Measurements from ENCODE around the gene C3orf49. TPM values are rescaled to one million over a fixed set of nuclear protein-coding genes. Genes with fewer than 3 reads are reported as not detected.

The C3orf49 gene
- total and polyA plus RNA-seq, 2 of the 13 experiments (the other 11 are each of a cell fraction or from before 2014, with no cell fraction given): not detected

DNA sequence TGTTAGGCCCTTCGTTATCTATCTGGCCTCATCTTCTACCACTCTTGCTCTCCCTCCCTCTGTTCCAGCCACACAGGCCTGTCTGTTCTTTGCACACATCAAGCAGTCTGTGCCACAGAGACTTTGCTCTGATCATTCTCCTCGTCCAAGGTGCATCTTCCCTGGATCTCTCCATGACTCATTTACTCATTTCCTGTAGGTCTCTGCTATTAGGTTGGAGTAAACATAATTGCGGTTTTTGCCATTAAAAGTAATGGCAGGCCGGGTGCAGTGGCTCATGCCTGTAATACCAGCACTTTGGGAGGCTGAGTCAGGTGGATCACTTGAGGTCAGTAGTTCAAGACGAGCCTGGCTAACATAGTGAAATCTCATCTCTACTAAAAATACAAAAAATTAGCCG lies 9.5 kb upstream of the C3orf49 start (continued):
- TF ChIP-seq ZNF235 (CRISPR knock-in tag; IDR thresholded peaks at IDR 0.05; ENCODE audit: borderline replicate concordance) (no peak), SATB2 (CRISPR knock-in tag; IDR thresholded peaks at IDR 0.05) (no peak), NR2C2 (CRISPR knock-in tag; IDR thresholded peaks at IDR 0.05; ENCODE audit: borderline replicate concordance) (no peak), FOXM1 (CRISPR knock-in tag; IDR thresholded peaks at IDR 0.05) (no peak), ZNF607 (CRISPR knock-in tag; IDR thresholded peaks at IDR 0.05; ENCODE audit: borderline replicate concordance) (no peak), EP300 (IDR thresholded peaks at IDR 0.05; ENCODE audit: low read depth in 2 of 2, low read length in 2 of 2) (peak in 1 of 2 experiments; percentile 44; a peak in 1 of 4 replicates), EP300 (CRISPR knock-in tag; IDR thresholded peaks at IDR 0.05; ENCODE audit: borderline replicate concordance) (no peak), MEF2D (CRISPR knock-in tag; IDR thresholded peaks at IDR 0.05) (no peak), RAD51 (IDR thresholded peaks at IDR 0.05; ENCODE audit: borderline replicate concordance) (no peak), THAP11 (CRISPR knock-in tag; IDR thresholded peaks at IDR 0.05) (no peak), IRF2 (CRISPR knock-in tag; IDR thresholded peaks at IDR 0.05) (no peak), TOPORS (CRISPR knock-in tag; IDR thresholded peaks at IDR 0.05) (no peak), ZBTB42 (CRISPR knock-in tag; IDR thresholded peaks at IDR 0.05) (no peak), MYNN (CRISPR knock-in tag; IDR thresholded peaks at IDR 0.05; ENCODE audit: low read depth) (no peak)
- TF ChIP-seq, protein P1, sequence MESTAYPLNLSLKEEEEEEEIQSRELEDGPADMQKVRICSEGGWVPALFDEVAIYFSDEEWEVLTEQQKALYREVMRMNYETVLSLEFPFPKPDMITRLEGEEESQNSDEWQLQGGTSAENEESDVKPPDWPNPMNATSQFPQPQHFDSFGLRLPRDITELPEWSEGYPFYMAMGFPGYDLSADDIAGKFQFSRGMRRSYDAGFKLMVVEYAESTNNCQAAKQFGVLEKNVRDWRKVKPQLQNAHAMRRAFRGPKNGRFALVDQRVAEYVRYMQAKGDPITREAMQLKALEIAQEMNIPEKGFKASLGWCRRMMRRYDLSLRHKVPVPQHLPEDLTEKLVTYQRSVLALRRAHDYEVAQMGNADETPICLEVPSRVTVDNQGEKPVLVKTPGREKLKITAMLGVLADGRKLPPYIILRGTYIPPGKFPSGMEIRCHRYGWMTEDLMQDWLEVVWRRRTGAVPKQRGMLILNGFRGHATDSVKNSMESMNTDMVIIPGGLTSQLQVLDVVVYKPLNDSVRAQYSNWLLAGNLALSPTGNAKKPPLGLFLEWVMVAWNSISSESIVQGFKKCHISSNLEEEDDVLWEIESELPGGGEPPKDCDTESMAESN (CRISPR knock-in tag; conservative IDR thresholded peaks at IDR 0.05): no peak
- TF ChIP-seq, protein P2, sequence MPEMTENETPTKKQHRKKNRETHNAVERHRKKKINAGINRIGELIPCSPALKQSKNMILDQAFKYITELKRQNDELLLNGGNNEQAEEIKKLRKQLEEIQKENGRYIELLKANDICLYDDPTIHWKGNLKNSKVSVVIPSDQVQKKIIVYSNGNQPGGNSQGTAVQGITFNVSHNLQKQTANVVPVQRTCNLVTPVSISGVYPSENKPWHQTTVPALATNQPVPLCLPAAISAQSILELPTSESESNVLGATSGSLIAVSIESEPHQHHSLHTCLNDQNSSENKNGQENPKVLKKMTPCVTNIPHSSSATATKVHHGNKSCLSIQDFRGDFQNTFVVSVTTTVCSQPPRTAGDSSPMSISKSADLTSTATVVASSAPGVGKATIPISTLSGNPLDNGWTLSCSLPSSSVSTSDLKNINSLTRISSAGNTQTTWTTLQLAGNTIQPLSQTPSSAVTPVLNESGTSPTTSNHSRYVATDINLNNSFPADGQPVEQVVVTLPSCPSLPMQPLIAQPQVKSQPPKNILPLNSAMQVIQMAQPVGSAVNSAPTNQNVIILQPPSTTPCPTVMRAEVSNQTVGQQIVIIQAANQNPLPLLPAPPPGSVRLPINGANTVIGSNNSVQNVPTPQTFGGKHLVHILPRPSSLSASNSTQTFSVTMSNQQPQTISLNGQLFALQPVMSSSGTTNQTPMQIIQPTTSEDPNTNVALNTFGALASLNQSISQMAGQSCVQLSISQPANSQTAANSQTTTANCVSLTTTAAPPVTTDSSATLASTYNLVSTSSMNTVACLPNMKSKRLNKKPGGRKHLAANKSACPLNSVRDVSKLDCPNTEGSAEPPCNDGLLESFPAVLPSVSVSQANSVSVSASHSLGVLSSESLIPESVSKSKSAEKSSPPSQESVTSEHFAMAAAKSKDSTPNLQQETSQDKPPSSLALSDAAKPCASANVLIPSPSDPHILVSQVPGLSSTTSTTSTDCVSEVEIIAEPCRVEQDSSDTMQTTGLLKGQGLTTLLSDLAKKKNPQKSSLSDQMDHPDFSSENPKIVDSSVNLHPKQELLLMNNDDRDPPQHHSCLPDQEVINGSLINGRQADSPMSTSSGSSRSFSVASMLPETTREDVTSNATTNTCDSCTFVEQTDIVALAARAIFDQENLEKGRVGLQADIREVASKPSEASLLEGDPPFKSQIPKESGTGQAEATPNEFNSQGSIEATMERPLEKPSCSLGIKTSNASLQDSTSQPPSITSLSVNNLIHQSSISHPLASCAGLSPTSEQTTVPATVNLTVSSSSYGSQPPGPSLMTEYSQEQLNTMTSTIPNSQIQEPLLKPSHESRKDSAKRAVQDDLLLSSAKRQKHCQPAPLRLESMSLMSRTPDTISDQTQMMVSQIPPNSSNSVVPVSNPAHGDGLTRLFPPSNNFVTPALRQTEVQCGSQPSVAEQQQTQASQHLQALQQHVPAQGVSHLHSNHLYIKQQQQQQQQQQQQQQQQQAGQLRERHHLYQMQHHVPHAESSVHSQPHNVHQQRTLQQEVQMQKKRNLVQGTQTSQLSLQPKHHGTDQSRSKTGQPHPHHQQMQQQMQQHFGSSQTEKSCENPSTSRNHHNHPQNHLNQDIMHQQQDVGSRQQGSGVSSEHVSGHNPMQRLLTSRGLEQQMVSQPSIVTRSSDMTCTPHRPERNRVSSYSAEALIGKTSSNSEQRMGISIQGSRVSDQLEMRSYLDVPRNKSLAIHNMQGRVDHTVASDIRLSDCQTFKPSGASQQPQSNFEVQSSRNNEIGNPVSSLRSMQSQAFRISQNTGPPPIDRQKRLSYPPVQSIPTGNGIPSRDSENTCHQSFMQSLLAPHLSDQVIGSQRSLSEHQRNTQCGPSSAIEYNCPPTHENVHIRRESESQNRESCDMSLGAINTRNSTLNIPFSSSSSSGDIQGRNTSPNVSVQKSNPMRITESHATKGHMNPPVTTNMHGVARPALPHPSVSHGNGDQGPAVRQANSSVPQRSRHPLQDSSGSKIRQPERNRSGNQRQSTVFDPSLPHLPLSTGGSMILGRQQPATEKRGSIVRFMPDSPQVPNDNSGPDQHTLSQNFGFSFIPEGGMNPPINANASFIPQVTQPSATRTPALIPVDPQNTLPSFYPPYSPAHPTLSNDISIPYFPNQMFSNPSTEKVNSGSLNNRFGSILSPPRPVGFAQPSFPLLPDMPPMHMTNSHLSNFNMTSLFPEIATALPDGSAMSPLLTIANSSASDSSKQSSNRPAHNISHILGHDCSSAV (CRISPR knock-in tag; IDR thresholded peaks at IDR 0.05; ENCODE audit: borderline replicate concordance): no peak
- TF ChIP-seq, protein P3, sequence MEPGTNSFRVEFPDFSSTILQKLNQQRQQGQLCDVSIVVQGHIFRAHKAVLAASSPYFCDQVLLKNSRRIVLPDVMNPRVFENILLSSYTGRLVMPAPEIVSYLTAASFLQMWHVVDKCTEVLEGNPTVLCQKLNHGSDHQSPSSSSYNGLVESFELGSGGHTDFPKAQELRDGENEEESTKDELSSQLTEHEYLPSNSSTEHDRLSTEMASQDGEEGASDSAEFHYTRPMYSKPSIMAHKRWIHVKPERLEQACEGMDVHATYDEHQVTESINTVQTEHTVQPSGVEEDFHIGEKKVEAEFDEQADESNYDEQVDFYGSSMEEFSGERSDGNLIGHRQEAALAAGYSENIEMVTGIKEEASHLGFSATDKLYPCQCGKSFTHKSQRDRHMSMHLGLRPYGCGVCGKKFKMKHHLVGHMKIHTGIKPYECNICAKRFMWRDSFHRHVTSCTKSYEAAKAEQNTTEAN (CRISPR knock-in tag; conservative IDR thresholded peaks at IDR 0.05): no peak
- TF ChIP-seq, protein P4, sequence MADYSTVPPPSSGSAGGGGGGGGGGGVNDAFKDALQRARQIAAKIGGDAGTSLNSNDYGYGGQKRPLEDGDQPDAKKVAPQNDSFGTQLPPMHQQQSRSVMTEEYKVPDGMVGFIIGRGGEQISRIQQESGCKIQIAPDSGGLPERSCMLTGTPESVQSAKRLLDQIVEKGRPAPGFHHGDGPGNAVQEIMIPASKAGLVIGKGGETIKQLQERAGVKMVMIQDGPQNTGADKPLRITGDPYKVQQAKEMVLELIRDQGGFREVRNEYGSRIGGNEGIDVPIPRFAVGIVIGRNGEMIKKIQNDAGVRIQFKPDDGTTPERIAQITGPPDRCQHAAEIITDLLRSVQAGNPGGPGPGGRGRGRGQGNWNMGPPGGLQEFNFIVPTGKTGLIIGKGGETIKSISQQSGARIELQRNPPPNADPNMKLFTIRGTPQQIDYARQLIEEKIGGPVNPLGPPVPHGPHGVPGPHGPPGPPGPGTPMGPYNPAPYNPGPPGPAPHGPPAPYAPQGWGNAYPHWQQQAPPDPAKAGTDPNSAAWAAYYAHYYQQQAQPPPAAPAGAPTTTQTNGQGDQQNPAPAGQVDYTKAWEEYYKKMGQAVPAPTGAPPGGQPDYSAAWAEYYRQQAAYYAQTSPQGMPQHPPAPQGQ (CRISPR knock-in tag; IDR thresholded peaks at IDR 0.05; ENCODE audit: borderline replicate concordance): no peak

All from HepG2 (cell line).